Right cardiac atrium (tissue), 5 donors: ENCODE measurements around the gene MBL2. TPM values are rescaled to one million over a fixed set of nuclear protein-coding genes. Genes with fewer than 3 reads are reported as not detected.

Source experiments
- ATAC-seq, 2 donors: fragments of 200-7000 bp; cut with Tn5 transposase; one replicate each; pipeline versions ENCODE4 v1.8.0 to v1.9.1; 2020; ENCODE audit warnings: moderate library complexity in 2 of 2, mild to moderate bottlenecking in 1 of 2
- DNase-seq, 3 donors: peaks; one replicate each; pipeline ENCODE4 v3.0.0-alpha.2; 2020
- H3K27ac ChIP-seq: one replicate; pipeline ENCODE4 v1.5.1; 2013; ENCODE audit warnings: mild to moderate bottlenecking, low read length, control low read depth, moderate library complexity
- H3K27me3 ChIP-seq: one replicate; pipeline ENCODE4 v1.6.1; 2013; ENCODE audit not compliant: control insufficient read depth, insufficient read depth
- H3K4me1 ChIP-seq: one replicate; pipeline ENCODE4 v1.6.1; 2013; ENCODE audit warnings: low read length; ENCODE audit not compliant: control insufficient read depth, insufficient read depth
- H3K4me3 ChIP-seq: one replicate; pipeline ENCODE4 v1.5.1; 2013; ENCODE audit warnings: low read length, control low read depth
- H3K9me3 ChIP-seq: one replicate; pipeline ENCODE4 v1.6.1; 2013; ENCODE audit warnings: low read length; ENCODE audit not compliant: control insufficient read depth
- WGBS: extraction: QIAGEN DNeasy Blood & Tissue Kit; methylation state at CpG from one replicate; pipeline ENCODE4 v1.1.7; 2013; 5-methylcytosine and 5-hydroxymethylcytosine counted together
- intact Hi-C, 4 donors: fragments of 100-400 bp; cut with DNase I; formaldehyde crosslinking; loops; one replicate each; pipeline versions ENCODE4 v1.11.0 to v1.14.0; 2022 to 2023
- polyA plus RNA-seq: library from polyadenylated mRNA; stranded (reverse); fragments of 200-250 nt; gene quantifications from one replicate; pipeline ENCODE4 v1.2.3, GENCODE V29; 2013
- total RNA-seq, 4 donors: library from RNA; stranded (reverse); fragmentation: NEBNext Ultra II Directional; extraction: Animal tissue kit (Norgen Biotek cat#: 25700); gene quantifications; one replicate each; pipeline ENCODE4 v1.2.1, GENCODE V29; 2021
- donor health status: healthy with polysubstance abuse.
- donor health status: DM: no; HTN: yes; CAD: no.
- donor health status: DM: no; HTN: no; CAD: no.
- donor health status: DM: no; HTN: yes; CAD: no; lungs with severe emphysema.
- donor health status: DM: yes; HTN: yes; CAD: no.

Gene MBL2
- total and polyA plus RNA-seq, 5 donors = not detected

GRCh38 chr10:52739380-52740154 is 33.0 kb downstream of the MBL2 start:
- no peaks in the 10 kb centered on the region for H3K4me1 ChIP-seq
- DNase-seq (no peak), ATAC-seq (no peak)
- H3K27me3 ChIP-seq = no peaks in the 10 kb centered on the region
- WGBS = 62% methylated on average over 3 of the region's 3 CpGs
- intact Hi-C loops = loop anchor here in 3 of 4 donors (5.0 kb wide), 2 partner anchors 38 to 43 kb away; no protein-coding TSS in a partner anchor
- no peak overlapping the region for H3K27ac ChIP-seq
- H3K4me3 ChIP-seq = no peak overlapping the region
- no peaks in the 10 kb centered on the region for H3K9me3 ChIP-seq

DNA sequence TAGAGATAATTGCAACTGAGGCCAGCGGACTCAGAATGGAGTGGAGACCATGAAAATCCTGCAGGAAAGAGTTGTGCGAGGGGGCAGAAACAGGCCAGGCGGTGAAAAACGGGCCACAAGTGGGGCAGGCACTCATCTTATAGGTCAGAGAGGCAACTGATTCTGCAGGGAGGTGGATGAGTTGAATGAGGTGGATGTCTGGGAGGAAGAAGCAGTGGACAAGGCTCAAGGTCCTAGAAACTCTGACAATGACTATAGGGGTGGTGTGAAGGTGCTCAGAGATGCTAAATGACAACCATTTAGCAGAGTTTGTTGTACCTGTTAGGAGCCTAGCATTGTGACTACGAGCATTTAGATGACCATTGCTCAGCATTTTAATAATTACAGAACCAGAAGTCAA is 33.6 kb downstream of the MBL2 start:
- intact Hi-C loops = no loop called here
- H3K27ac ChIP-seq = no peak overlapping the region
- no peak for DNase-seq
- no peaks in the 10 kb centered on the region for H3K27me3 ChIP-seq
- H3K4me1 ChIP-seq = no peaks in the 10 kb centered on the region
- H3K9me3 ChIP-seq = no peaks in the 10 kb centered on the region
- no peak overlapping the region for H3K4me3 ChIP-seq
- WGBS = 71% methylated on average over 5 of the region's 5 CpGs
- ATAC-seq = no peak

GRCh38 chr10:52729271-52730104 is 43.1 kb downstream of the MBL2 start:
- H3K27ac ChIP-seq = no peak overlapping the region
- no peaks in the 10 kb centered on the region for H3K27me3 ChIP-seq
- DNase-seq (no peak), ATAC-seq (peak in 1 of 2 donors; percentile 45)
- no peaks in the 10 kb centered on the region for H3K9me3 ChIP-seq
- intact Hi-C loops = loop anchor here (2.0 to 10.0 kb wide), 4 partner anchors 75 to 87 kb away; no protein-coding TSS in a partner anchor
- H3K4me3 ChIP-seq = peak overlapping the region; percentile 6
- WGBS = 28% methylated on average over 9 of the region's 9 CpGs
- H3K4me1 ChIP-seq = no peaks in the 10 kb centered on the region

GRCh38 chr10:52720018-52720417 is 52.6 kb downstream of the MBL2 start:
- Histone ChIP-seq H3K4me3 (no peak overlapping the region), H3K9me3 (no peaks in the 10 kb centered on the region), H3K27me3 (no peaks in the 10 kb centered on the region), H3K27ac (no peak overlapping the region), H3K4me1 (no peaks in the 10 kb centered on the region)
- ATAC-seq (no peak), DNase-seq (no peak)
- intact Hi-C loops = loop anchor here in 1 of 4 donors (10.0 kb wide), 1 partner anchor 65 kb away; no protein-coding TSS in a partner anchor
- 91% methylated on average over 4 of the region's 4 CpGs for WGBS
